Measurements from ENCODE around the gene KDM8. TPM values are rescaled to one million over a fixed set of nuclear protein-coding genes. Genes with fewer than 3 reads are reported as not detected.
A peak's percentile ranks its signal among the peaks of the same experiment; 100 is the strongest.

The KDM8 gene
- total RNA-seq, 4 donors from 2014 or later: 0.56 to 4.4 (median 2.5) TPM

DNA sequence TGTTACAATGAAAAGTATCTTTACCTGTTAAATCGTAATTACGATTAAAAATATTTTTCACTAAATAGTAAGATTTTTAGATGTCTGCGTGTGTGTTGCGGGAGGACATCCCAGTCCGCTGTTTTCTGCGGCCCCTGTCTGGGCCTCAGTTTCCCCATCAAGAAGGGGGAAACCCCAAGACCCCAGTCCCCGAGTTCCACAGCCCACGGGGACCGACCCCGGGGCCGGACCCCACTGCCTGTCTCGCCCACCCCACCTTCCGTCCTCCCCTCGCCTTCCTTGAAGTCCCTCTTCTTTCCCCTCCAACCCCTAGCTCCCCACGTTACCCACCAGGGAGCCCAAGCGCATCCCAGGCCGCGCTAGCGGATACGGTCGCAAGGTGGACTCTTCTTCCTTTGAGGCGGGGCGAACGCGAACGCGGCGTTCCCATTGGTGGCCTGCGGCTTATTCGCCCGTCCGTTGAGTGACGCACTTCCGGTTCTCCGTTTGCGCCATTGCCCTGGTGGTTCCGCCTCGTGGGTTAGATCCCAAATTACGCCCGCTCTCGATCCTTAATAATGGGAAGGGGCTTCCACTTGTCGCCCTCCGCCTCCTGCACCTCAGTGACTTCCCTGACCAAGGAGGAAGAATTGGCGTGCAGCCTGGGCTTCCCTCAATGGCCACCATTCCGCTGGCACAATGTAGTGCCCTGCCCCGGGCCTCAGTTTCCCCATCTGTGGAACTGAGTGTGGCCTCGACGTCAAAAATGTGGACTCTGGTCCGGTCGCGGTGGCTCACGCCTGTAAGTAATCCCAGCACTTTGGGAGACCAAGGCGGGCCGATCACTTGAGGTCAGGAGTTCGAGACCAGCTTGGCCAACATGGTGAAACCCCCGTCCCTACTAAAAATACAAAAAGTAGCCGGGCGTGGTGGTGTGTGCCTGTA lies 65.3 kb downstream of the KDM8 start, which contains the start of gene NSMCE1:
TSS of gene NSMCE1 (minus strand) at position 397 of the 924 bp plus-strand sequence. CDS start 11,202 bp downstream, outside the sequence.
- H3K27ac ChIP-seq: peak within 1 kb of the TSS; percentile 83 to 95 (median 90)
- no peaks in the 10 kb centered on the region for H3K27me3 ChIP-seq
- no peaks in the 10 kb centered on the region for H3K36me3 ChIP-seq
- WGBS, 2 donors: 3 to 11% methylated on average over 27 to 39 of the region's 58 CpGs
- no peaks in the 10 kb centered on the region for H3K9me3 ChIP-seq
- intact Hi-C loops (cut with DNase I): no loop called here
- H3K4me1 ChIP-seq: peaks cover 11 to 32% (median 12%) of the 10 kb centered on the region in 3 donors
- H3K4me3 ChIP-seq: peak within 1 kb of the TSS; percentile 69 to 95 (median 80)
- TF ChIP-seq, protein P1, sequence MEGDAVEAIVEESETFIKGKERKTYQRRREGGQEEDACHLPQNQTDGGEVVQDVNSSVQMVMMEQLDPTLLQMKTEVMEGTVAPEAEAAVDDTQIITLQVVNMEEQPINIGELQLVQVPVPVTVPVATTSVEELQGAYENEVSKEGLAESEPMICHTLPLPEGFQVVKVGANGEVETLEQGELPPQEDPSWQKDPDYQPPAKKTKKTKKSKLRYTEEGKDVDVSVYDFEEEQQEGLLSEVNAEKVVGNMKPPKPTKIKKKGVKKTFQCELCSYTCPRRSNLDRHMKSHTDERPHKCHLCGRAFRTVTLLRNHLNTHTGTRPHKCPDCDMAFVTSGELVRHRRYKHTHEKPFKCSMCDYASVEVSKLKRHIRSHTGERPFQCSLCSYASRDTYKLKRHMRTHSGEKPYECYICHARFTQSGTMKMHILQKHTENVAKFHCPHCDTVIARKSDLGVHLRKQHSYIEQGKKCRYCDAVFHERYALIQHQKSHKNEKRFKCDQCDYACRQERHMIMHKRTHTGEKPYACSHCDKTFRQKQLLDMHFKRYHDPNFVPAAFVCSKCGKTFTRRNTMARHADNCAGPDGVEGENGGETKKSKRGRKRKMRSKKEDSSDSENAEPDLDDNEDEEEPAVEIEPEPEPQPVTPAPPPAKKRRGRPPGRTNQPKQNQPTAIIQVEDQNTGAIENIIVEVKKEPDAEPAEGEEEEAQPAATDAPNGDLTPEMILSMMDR (IDR thresholded peaks at IDR 0.05): peak in 2 of 6 experiments; percentile 30 to 33
- peak in 2 of 4 donors; percentile 44 to 88 for TF ChIP-seq POLR2A (IDR thresholded peaks at IDR 0.05)
- peak; percentile 76 for DNase-seq

DNA sequence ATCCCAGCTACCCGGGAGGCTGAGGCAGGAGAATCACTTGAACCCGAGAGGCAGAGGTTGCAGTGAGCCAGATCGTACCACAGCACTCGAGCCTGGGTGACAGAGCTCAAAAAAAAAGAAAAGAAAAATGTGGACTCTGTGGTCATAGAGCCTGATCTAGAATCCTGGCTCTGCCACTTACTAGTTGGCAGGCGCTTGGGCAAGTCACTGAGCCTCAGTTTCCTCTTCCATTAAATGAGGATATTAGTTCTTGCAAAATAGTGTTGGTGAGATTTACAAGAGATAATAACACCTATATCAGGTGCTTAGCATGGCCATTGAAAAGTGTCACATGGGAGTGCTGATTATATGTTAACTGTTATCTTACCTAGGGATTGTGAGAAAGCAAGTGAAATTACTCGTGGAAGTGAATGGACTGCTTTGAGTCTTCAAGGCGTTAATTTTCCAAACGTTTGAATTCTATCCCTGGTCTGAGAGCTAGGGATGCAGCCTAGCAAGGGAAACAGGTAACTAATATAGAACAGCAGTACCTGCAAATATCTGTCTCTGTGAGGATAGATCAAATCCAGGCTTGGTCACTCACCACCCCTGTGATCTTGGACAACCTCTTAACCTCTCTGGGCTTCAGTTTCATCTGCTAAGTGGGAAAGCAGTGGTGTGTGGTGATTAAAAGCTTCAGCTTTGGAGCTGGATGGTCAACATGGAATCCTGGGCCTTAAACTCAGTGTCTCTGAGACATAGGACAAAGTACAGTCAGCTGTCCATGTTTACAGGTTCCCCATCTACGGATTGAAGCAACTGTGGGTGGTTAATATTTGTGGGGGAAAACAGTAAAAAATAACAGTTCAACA lies 66.2 kb downstream of the KDM8 start:
- Histone ChIP-seq H3K9me3 (no peaks in the 10 kb centered on the region), H3K4me1 (peaks cover 11 to 23% (median 12%) of the 10 kb centered on the region in 3 donors), H3K4me3 (peak overlapping the region; percentile 69 to 95 (median 80)), H3K36me3 (no peaks in the 10 kb centered on the region), H3K27me3 (no peaks in the 10 kb centered on the region), H3K27ac (peak overlapping the region; percentile 83 to 95 (median 90))
- TF ChIP-seq POLR2A (IDR thresholded peaks at IDR 0.05): no peak
- TF ChIP-seq, protein P1 (IDR thresholded peaks at IDR 0.05): no peak
- intact Hi-C loops (cut with DNase I): no loop called here
- 79% methylated on average over 7 to 9 of the region's 9 CpGs for WGBS, 2 donors
- DNase-seq: no peak

DNA sequence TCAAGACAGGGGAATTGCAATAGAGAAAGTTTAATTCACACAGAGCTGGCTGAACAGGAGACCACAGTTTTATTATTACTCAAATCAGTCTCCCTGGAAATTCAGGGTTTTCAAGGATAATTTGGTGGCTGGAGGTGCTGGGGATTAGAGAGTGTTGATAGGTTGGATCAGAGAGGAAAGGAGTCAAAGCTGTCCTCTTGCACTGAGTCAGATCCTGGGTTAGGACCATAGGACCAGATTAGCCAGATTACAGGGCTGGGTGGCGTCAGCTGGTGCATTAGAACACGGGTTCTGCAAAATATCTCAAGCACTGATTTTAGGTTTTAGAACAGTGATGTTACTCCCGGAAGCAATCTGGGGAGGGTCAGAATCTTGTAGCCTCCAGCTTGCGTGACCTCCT lies 67.0 kb downstream of the KDM8 start:
- Histone ChIP-seq H3K36me3 (no peaks in the 10 kb centered on the region), H3K9me3 (no peaks in the 10 kb centered on the region), H3K4me1 (peaks cover 11 to 23% (median 12%) of the 10 kb centered on the region in 3 donors), H3K27ac (no peak overlapping the region), H3K4me3 (no peak overlapping the region), H3K27me3 (no peaks in the 10 kb centered on the region)
- intact Hi-C loops (cut with DNase I): no loop called here
- TF ChIP-seq POLR2A (IDR thresholded peaks at IDR 0.05): no peak
- TF ChIP-seq, protein P1 (IDR thresholded peaks at IDR 0.05): no peak
- WGBS, 2 donors: 83 to 89% methylated on average over 4 of the region's 4 CpGs
- DNase-seq: no peak

Other genes starting within 250 kb of the KDM8 start
- gene C16orf82, start 136.6 kb upstream of the KDM8 start, total RNA-seq: not detected
- gene NSMCE1, start 65.2 kb downstream of the KDM8 start, total RNA-seq: 10 to 100 TPM; 22.4 to 92.4 (median 29.5) TPM
- 10 to 100 TPM; 84.9 to 97.9 (median 89.8) TPM for gene IL4R, start 110.4 kb downstream of the KDM8 start, total RNA-seq
- 1 to 10 TPM in 1 of 4 donors, under 1 TPM in 3; 0.23 to 1.2 (median 0.39) TPM for gene IL21R, start 198.6 kb downstream of the KDM8 start, total RNA-seq